ENCODE measurements around the gene DRC7. TPM values are rescaled to one million over a fixed set of nuclear protein-coding genes. Genes with fewer than 3 reads are reported as not detected.

The DRC7 gene
- polyA plus RNA-seq, 1 donor from 2014 or later, result 1.4 TPM

- no peak overlapping the region for H3K4me3 ChIP-seq (ENCODE audit: low read length)
Observed at GRCh38 chr16:57684626-57685358, 9.8 kb upstream of the DRC7 start.

DNA sequence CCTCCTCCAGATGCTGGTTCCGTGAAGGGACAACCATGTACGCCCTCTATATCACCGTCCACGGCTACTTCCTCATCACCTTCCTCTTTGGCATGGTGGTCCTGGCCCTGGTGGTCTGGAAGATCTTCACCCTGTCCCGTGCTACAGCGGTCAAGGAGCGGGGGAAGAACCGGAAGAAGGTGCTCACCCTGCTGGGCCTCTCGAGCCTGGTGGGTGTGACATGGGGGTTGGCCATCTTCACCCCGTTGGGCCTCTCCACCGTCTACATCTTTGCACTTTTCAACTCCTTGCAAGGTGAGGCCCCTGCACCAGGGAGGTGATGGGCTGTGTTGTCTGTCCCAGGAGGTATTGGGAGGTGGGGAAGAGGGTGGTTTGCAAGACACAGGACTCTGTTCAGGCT is 9.0 kb upstream of the DRC7 start:
- H2AFZ ChIP-seq (ENCODE audit: low read depth, low read length), result no peak overlapping the region
- no peak overlapping the region for H3K9ac ChIP-seq (ENCODE audit: low read length)
- no peaks in the 10 kb centered on the region for H3K9me3 ChIP-seq (ENCODE audit: low read length)
- H3K27ac ChIP-seq (ENCODE audit: low read length), result no peak overlapping the region
- no peaks in the 10 kb centered on the region for H4K20me1 ChIP-seq (ENCODE audit: insufficient read depth)
- H3K79me2 ChIP-seq (replicated peaks; ENCODE audit: insufficient read depth, low read length), result no peaks in the 10 kb centered on the region
- no peaks in the 10 kb centered on the region for H3F3A ChIP-seq (ENCODE audit: insufficient read depth, low read length, poor library complexity, severe bottlenecking)
- H3K9me2 ChIP-seq (ENCODE audit: insufficient read depth, low read length), result no peaks in the 10 kb centered on the region
- H3K4me3 ChIP-seq (ENCODE audit: low read length), result no peak overlapping the region
- TF ChIP-seq TAF1 (IDR thresholded peaks at IDR 0.05; ENCODE audit: low read depth) (no peak), SMC3 (conservative IDR thresholded peaks at IDR 0.05; ENCODE audit: poor library complexity) (no peak), EP300 (conservative IDR thresholded peaks at IDR 0.05; ENCODE audit: poor library complexity, severe bottlenecking) (no peak), EZH2 (IDR thresholded peaks at IDR 0.05; ENCODE audit: borderline replicate concordance, insufficient read depth, low read length, poor library complexity, severe bottlenecking) (no peak), RAD21 (conservative IDR thresholded peaks at IDR 0.05) (no peak), POLR2AphosphoS5 (IDR thresholded peaks at IDR 0.05) (no peak), REST (IDR thresholded peaks at IDR 0.05; ENCODE audit: borderline replicate concordance) (no peak), MXI1 (conservative IDR thresholded peaks at IDR 0.05; ENCODE audit: poor library complexity, severe bottlenecking) (no peak)
- TF ChIP-seq, protein P1, sequence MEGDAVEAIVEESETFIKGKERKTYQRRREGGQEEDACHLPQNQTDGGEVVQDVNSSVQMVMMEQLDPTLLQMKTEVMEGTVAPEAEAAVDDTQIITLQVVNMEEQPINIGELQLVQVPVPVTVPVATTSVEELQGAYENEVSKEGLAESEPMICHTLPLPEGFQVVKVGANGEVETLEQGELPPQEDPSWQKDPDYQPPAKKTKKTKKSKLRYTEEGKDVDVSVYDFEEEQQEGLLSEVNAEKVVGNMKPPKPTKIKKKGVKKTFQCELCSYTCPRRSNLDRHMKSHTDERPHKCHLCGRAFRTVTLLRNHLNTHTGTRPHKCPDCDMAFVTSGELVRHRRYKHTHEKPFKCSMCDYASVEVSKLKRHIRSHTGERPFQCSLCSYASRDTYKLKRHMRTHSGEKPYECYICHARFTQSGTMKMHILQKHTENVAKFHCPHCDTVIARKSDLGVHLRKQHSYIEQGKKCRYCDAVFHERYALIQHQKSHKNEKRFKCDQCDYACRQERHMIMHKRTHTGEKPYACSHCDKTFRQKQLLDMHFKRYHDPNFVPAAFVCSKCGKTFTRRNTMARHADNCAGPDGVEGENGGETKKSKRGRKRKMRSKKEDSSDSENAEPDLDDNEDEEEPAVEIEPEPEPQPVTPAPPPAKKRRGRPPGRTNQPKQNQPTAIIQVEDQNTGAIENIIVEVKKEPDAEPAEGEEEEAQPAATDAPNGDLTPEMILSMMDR (IDR thresholded peaks at IDR 0.05; ENCODE audit: poor library complexity, severe bottlenecking), result no peak
- no peak overlapping the region for H3K4me2 ChIP-seq (ENCODE audit: low read length)
- no peaks in the 10 kb centered on the region for H3K36me3 ChIP-seq (ENCODE audit: insufficient read depth, low read length)
- H3K27me3 ChIP-seq (ENCODE audit: insufficient read depth, low read depth, low read length), result no peaks in the 10 kb centered on the region

More at GRCh38 chr16:57684626-57685358, 9.8 kb upstream of the DRC7 start:
- Histone ChIP-seq H4K20me1 (ENCODE audit: insufficient read depth) (no peaks in the 10 kb centered on the region), H3K4me2 (ENCODE audit: low read length) (no peak overlapping the region), H3K27ac (ENCODE audit: low read length) (no peak overlapping the region), H3K9ac (ENCODE audit: low read length) (no peak overlapping the region), H3K9me2 (ENCODE audit: insufficient read depth, low read length) (no peaks in the 10 kb centered on the region), H2AFZ (ENCODE audit: low read depth, low read length) (no peak overlapping the region), H3F3A (ENCODE audit: insufficient read depth, low read length, poor library complexity, severe bottlenecking) (no peaks in the 10 kb centered on the region), H3K79me2 (replicated peaks; ENCODE audit: insufficient read depth, low read length) (no peaks in the 10 kb centered on the region), H3K36me3 (ENCODE audit: insufficient read depth, low read length) (no peaks in the 10 kb centered on the region), H3K27me3 (ENCODE audit: insufficient read depth, low read depth, low read length) (no peaks in the 10 kb centered on the region), H3K9me3 (ENCODE audit: low read length) (no peaks in the 10 kb centered on the region)
- TF ChIP-seq MXI1 (conservative IDR thresholded peaks at IDR 0.05; ENCODE audit: poor library complexity, severe bottlenecking) (no peak), RAD21 (conservative IDR thresholded peaks at IDR 0.05) (no peak), POLR2AphosphoS5 (IDR thresholded peaks at IDR 0.05) (no peak)

All from neural cell (in vitro differentiated cells).